HUES64 (cell line): ENCODE data around the gene DOCK4.

Experiments used
- H3K27ac ChIP-seq: 2 replicates; pipeline ENCODE4 v1.7.0; 2013; ENCODE audit warnings: low read depth, low read length, inconsistent platforms
- H3K27me3 ChIP-seq: 2 replicates; pipeline ENCODE4 v1.6.1; 2013; ENCODE audit warnings: mild to moderate bottlenecking, low read length; ENCODE audit not compliant: insufficient read depth
- H3K36me3 ChIP-seq: 2 replicates; pipeline ENCODE4 v1.6.1; 2013; ENCODE audit warnings: mild to moderate bottlenecking, low read length; ENCODE audit not compliant: insufficient read depth
- H3K4me1 ChIP-seq: 2 replicates; pipeline ENCODE4 v1.6.1; 2013; ENCODE audit warnings: mild to moderate bottlenecking, low read length, moderate library complexity; ENCODE audit not compliant: insufficient read depth
- H3K4me3 ChIP-seq: 2 replicates; pipeline ENCODE4 v1.5.1; 2013; ENCODE audit warnings: mild to moderate bottlenecking, low read length, moderate library complexity
- H3K9ac ChIP-seq: 2 replicates; pipeline ENCODE4 v1.6.1; 2013; ENCODE audit warnings: mild to moderate bottlenecking, low read depth, low read length
- H3K9me3 ChIP-seq: 2 replicates; pipeline ENCODE4 v1.6.1; 2013; ENCODE audit warnings: low read depth, low read length; ENCODE audit not compliant: insufficient read depth
- WGBS: fragments of 150-250, 120-280 bp; methylation state at CpG from one replicate; pipeline ENCODE4 v1.1.7; 2013; ENCODE audit warnings: missing lambda C conversion rate; 5-methylcytosine and 5-hydroxymethylcytosine counted together

The DOCK4 gene

DNA sequence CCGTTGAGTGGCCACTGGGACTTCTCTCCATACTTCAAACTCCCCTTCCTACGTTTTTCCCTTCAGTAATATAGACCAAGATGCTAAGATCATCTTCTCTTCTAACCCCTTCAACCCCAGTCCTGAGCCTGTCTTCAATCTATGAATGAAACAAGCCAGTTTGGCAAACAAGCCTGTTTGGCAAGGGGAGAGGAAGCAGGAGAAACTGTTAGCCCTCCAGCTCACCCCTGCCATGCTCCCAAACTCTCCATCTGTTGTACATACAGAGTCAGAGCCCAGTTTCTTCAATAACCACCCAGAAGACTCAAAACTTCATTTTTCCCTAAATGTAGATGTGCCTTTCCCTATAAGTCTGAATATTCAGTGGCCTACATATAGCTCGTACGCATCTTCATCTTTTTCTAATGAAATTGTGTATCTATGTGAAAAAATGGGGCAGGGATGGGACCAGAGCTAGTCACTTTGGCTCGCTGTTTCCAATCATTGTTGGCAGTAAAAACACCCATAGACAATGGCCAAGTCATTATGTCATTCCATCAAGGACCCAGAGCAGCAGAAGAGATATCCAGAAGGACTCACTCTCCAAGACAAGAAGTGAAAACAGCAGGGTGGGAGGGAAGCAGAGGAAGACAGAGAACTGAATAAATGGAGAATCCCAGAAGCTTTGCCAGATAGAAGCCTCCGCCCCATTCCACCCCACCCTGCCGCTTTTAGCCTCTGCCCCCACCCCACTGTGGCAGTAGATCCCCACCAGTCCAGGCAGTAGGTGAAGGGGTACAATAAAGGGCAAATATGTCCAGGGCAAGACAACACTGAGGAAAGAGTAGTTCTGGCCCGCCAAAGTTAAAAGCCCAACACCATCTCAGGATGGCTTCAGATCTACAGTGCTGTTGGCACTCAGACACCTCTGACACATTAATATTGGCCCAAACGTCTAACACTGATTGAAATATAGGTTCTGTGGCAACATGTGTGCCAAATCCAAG lies 87.3 kb downstream of the DOCK4 start:
- Histone ChIP-seq H3K4me1 (no peaks in the 10 kb centered on the region), H3K27me3 (no peaks in the 10 kb centered on the region), H3K4me3 (no peak overlapping the region), H3K36me3 (no peaks in the 10 kb centered on the region), H3K9me3 (no peaks in the 10 kb centered on the region), H3K9ac (no peak overlapping the region), H3K27ac (no peak overlapping the region)
- 92% methylated on average over 9 of the region's 9 CpGs for WGBS

- no peaks in the 10 kb centered on the region for H3K36me3 ChIP-seq
- no peaks in the 10 kb centered on the region for H3K4me1 ChIP-seq
- no peak overlapping the region for H3K27ac ChIP-seq
- H3K9me3 ChIP-seq = no peaks in the 10 kb centered on the region
- H3K4me3 ChIP-seq = no peak overlapping the region
- 100% methylated on average over 1 of the region's 1 CpG for WGBS
- H3K27me3 ChIP-seq = no peaks in the 10 kb centered on the region
- H3K9ac ChIP-seq = no peak overlapping the region
Observed at GRCh38 chr7:112116894-112117293, 89.3 kb downstream of the DOCK4 start.

DNA sequence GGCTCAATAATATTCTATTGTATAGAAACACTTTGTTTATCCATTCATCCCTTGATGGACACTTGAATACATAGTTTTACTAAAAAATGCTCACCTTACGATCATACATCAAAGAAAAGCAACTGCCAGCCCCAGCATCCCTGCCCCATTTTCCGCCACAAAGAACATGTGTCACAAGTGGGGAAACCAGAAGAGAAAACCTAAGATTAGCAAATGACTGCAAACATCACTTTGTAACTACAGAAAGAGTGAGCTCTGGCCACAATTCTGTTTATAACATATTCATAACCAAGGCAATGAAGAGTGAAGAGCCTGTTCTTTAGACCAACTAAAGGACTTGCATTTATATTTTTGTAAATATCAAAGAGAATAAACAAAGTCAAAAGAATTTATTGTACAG lies 89.8 kb downstream of the DOCK4 start:
- Histone ChIP-seq H3K4me3 (no peak overlapping the region), H3K27me3 (no peaks in the 10 kb centered on the region), H3K4me1 (no peaks in the 10 kb centered on the region), H3K36me3 (no peaks in the 10 kb centered on the region), H3K27ac (no peak overlapping the region), H3K9me3 (no peaks in the 10 kb centered on the region), H3K9ac (no peak overlapping the region)
- 98% methylated on average over 2 of the region's 2 CpGs for WGBS

GRCh38 chr7:112115880-112116279 lies 90.3 kb downstream of the DOCK4 start:
- H3K36me3 ChIP-seq = no peaks in the 10 kb centered on the region
- H3K9ac ChIP-seq = no peak overlapping the region
- no peaks in the 10 kb centered on the region for H3K9me3 ChIP-seq
- WGBS = 100% methylated on average over 1 of the region's 1 CpG
- no peaks in the 10 kb centered on the region for H3K4me1 ChIP-seq
- H3K27me3 ChIP-seq = no peaks in the 10 kb centered on the region
- no peak overlapping the region for H3K4me3 ChIP-seq
- H3K27ac ChIP-seq = no peak overlapping the region

DNA sequence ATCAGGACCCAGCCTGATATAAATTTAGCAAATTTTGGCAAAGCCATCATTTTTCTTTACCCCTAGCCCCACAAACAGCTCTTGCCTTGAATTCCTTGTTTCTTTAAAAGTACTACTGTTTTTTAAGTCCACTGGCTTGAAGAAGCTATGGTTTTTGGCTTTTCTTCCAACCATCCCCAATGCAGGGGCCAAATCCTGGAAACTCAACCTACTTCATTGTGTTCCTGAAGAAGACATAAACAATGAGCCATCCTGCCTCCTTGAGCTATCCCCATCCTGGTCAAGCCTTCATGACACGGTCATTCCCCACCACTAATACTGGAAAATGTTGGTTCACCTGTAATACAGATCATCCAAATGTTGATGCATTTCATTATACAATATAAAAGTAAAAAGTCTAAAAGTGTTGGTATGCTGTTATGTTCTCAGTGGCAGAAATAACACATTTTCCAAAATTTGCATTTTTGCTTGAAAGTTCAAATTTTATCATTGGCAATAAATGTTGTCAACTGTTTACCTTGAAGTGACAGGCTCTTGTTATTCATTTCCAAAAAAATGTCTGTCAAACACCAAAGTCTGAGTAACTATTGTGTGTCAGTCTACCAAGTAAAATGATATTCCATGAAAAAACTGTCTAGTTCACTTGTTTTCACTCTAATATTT lies 92.2 kb downstream of the DOCK4 start:
- 94% methylated on average over 1 of the region's 1 CpG for WGBS
- H3K27ac ChIP-seq = no peak overlapping the region
- H3K4me3 ChIP-seq = no peak overlapping the region
- H3K9ac ChIP-seq = no peak overlapping the region
- no peaks in the 10 kb centered on the region for H3K9me3 ChIP-seq
- H3K36me3 ChIP-seq = no peaks in the 10 kb centered on the region
- H3K4me1 ChIP-seq = no peaks in the 10 kb centered on the region
- no peaks in the 10 kb centered on the region for H3K27me3 ChIP-seq

- no peaks in the 10 kb centered on the region for H3K9me3 ChIP-seq
- no peaks in the 10 kb centered on the region for H3K27me3 ChIP-seq
- no peaks in the 10 kb centered on the region for H3K36me3 ChIP-seq
- no peak overlapping the region for H3K27ac ChIP-seq
- H3K4me3 ChIP-seq = no peak overlapping the region
- 90% methylated on average over 4 of the region's 5 CpGs for WGBS
- H3K9ac ChIP-seq = no peak overlapping the region
- H3K4me1 ChIP-seq = no peaks in the 10 kb centered on the region
Observed at GRCh38 chr7:112112822-112113255, 93.4 kb downstream of the DOCK4 start.

GRCh38 chr7:112110651-112111050 lies 95.5 kb downstream of the DOCK4 start:
- Histone ChIP-seq H3K36me3 (no peaks in the 10 kb centered on the region), H3K27ac (no peak overlapping the region), H3K27me3 (no peaks in the 10 kb centered on the region), H3K4me1 (0 out of 2 replicates have a peak, but pooled peaks cover 3% of the 10 kb centered on the region), H3K4me3 (no peak overlapping the region), H3K9me3 (no peaks in the 10 kb centered on the region), H3K9ac (no peak overlapping the region)
- WGBS = 98% methylated on average over 7 of the region's 7 CpGs

- 98% methylated on average over 2 of the region's 2 CpGs for whole genome bisulfite sequencing
- H3K27me3 ChIP-seq = no peaks in the 10 kb centered on the region
Observed at GRCh38 chr7:112110175-112110574, 96.0 kb downstream of the DOCK4 start.

DNA sequence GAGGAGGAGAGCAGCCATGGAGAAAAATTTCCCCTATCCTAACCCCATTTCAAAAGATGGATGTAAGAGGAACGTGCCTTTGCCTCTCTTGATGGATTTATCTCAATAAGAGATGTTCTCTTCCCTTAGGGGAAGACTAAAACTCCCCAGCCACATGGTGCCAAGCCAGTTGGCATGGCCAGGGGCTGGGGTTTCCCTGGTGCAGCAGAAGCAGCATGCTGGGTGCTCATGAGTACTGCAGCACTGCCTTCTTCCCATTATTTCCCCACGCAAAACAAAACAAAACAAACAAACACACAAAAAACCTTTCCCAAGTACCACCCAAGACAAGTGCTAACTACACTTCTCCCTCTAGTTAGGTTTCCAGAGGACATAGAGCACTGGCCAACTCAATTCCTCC lies 97.2 kb downstream of the DOCK4 start:
- H3K9me3 ChIP-seq = no peaks in the 10 kb centered on the region
- no peak overlapping the region for H3K27ac ChIP-seq
- no peaks in the 10 kb centered on the region for H3K36me3 ChIP-seq
- H3K4me1 ChIP-seq = 0 out of 2 replicates have a peak, but pooled peaks cover 3% of the 10 kb centered on the region
- H3K27me3 ChIP-seq = no peaks in the 10 kb centered on the region
- WGBS = 83% methylated on average over 1 of the region's 2 CpGs
- H3K9ac ChIP-seq = no peak overlapping the region
- no peak overlapping the region for H3K4me3 ChIP-seq

More at GRCh38 chr7:112110175-112110574, 96.0 kb downstream of the DOCK4 start:
- Histone ChIP-seq H3K27ac (no peak overlapping the region), H3K36me3 (no peaks in the 10 kb centered on the region), H3K4me3 (no peak overlapping the region), H3K9ac (no peak overlapping the region), H3K9me3 (no peaks in the 10 kb centered on the region), H3K4me1 (0 out of 2 replicates have a peak, but pooled peaks cover 3% of the 10 kb centered on the region)

DNA sequence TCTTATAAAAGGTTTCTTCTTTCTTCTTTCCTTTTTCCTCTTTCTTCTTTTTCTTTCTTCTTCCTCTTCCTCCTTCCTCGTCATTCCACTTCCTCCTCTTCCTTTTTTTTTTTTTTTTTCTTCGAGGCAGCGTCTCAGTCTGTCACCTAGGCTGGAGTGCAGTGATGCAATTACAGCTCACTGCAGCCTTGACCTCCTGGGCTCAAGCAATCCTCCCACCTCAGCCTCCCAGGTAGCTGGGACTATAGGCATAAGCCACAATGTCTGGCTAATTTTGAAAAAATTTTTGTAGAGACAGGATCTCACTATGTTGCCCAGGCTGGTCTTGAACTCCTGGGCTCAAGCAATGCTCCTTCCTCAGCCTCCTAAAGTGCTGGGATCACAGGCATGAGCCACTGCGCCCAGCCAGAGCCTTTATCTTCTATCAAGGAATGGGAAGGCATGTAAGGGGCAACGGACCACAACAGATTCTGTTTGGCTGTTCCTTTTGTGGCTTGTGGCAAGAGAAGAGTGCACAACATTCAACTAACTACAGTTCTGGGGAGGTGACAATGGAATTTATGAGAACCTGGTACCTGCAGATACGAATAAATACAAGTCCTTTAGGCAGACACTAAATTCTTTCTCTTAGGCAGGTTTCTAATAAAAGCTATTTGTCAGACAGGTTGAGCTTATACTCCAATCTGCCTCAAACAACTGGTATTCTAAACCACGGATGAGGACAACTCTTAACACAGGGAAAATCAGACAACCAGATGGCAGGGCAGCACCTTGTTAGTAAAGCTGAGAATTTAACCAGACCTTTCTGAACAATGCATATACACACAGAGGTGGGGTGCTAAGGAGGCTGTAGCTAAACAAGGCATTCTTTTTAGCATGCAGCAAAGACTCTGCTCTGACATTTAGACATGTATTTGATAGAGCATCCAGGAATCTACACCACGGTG lies 100.3 kb downstream of the DOCK4 start:
- Histone ChIP-seq H3K4me1 (peaks cover 12% of the 10 kb centered on the region; the same call in 1 of the 2 replicates), H3K9ac (no peak overlapping the region), H3K36me3 (no peaks in the 10 kb centered on the region), H3K9me3 (no peaks in the 10 kb centered on the region), H3K27me3 (no peaks in the 10 kb centered on the region), H3K4me3 (no peak overlapping the region), H3K27ac (no peak overlapping the region)
- 88% methylated on average over 8 of the region's 8 CpGs for WGBS
